Activated CD4-positive, alpha-beta T cell treated with anti-CD3 and anti-CD28 coated beads, Interleukin-2, amount 50 U/mL, for 24 hours (primary cell): ENCODE measurements around the gene ZNF737.
"Not testable (repeated sequence)": the region's sequence is repeated elsewhere in the genome, so short reads cannot be mapped to it uniquely, and the experiment has no call there.

Experiments used
- DNase-seq, 2 donors: peaks; one replicate each; pipeline ENCODE4 v3.0.0-alpha.2; 2020; ENCODE audit warnings: low read depth in 1 of 2, low spot score in 1 of 2

ZNF737 gene

GRCh38 chr19:20565321-20566018 is at the start of gene ZNF737:
TSS of gene ZNF737 (minus strand) at chr19:20565781. CDS start at chr19:20565640, 141 bp downstream.
- DNase-seq: peak; percentile 73 to 91

- not testable (repeated sequence) for DNase-seq
Observed at GRCh38 chr19:20614971-20615370, 49.4 kb upstream of the ZNF737 start.

GRCh38 chr19:20612711-20613316 is 47.2 kb upstream of the ZNF737 start:
- DNase-seq: no peak

GRCh38 chr19:20611866-20612265 is 46.3 kb upstream of the ZNF737 start:
- DNase-seq: no peak

- no peak for DNase-seq
Observed at GRCh38 chr19:20607943-20608342, 42.4 kb upstream of the ZNF737 start.

GRCh38 chr19:20558571-20558970 is 7.0 kb downstream of the ZNF737 start:
- no peak for DNase-seq

DNA sequence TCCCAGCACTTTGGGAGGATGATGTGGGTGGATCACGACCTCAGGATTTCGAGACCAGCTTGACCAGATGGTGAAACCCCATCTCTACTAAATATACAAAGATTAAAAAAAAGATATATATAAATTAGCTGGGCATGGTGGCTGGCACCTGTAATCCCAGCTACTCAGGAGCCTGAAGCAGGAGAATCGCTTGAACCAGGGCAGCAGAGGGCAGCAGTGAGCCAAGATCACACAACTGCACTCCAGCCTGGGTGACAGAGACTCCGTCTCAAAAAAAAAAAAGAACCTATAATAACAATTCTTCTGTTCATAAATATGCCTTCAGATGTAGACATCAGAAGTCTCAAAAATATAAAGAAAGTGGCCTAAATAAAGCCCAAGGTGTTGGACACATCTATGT is 7.6 kb downstream of the ZNF737 start:
- DNase-seq: no peak

- DNase-seq: not testable (repeated sequence)
Observed at GRCh38 chr19:20544667-20545333, 20.8 kb downstream of the ZNF737 start.

DNA sequence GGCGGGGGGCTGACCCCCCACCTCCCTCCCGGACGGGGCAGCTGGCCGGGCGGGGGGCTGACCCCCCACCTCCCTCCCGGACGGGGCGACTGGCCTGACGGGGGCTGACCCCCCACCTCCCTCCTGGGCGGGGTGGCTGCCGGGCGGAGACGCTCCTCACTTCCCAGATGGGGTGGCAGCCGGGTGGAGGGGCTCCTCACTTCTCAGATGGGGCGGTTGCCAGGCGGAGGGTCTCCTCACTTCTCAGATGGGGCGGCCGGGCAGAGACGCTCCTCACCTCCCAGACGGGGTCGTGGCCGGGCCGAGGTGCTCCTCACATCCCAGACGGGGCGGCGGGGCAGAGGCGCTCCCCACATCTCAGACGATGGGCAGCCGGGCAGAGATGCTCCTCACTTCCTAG is 35.3 kb downstream of the ZNF737 start:
- DNase-seq: not testable (repeated sequence)

GRCh38 chr19:20513189-20513904 is 52.2 kb downstream of the ZNF737 start:
- no peak for DNase-seq

GRCh38 chr19:20503476-20503875 is 62.1 kb downstream of the ZNF737 start:
- no peak for DNase-seq
